ENCODE data around the gene HIF3A.

DNA sequence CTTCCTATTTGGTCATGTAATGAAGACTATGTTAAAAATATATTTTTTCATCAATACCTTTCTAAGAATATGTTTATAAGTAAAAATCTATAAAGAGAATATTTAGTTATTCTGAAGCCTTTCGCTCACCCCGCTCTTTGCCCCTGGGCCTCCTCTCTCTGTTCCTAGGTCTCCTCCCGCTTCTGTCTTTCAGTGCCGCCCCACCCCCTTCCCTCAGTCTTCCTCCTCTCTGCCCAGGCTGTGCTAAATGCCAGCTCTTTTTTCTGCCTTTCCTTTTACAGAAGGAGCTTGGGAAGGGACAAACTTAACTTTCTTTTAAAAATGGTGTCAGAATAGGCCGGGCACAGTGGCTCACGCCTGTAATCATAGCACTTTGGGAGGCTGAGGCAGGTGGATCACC lies 22.8 kb downstream of the HIF3A start:
- TF ChIP-seq, protein P1, sequence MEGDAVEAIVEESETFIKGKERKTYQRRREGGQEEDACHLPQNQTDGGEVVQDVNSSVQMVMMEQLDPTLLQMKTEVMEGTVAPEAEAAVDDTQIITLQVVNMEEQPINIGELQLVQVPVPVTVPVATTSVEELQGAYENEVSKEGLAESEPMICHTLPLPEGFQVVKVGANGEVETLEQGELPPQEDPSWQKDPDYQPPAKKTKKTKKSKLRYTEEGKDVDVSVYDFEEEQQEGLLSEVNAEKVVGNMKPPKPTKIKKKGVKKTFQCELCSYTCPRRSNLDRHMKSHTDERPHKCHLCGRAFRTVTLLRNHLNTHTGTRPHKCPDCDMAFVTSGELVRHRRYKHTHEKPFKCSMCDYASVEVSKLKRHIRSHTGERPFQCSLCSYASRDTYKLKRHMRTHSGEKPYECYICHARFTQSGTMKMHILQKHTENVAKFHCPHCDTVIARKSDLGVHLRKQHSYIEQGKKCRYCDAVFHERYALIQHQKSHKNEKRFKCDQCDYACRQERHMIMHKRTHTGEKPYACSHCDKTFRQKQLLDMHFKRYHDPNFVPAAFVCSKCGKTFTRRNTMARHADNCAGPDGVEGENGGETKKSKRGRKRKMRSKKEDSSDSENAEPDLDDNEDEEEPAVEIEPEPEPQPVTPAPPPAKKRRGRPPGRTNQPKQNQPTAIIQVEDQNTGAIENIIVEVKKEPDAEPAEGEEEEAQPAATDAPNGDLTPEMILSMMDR (conservative IDR thresholded peaks at IDR 0.05 in 1 of 2, IDR thresholded peaks at IDR 0.05 in 1 of 2; ENCODE audit: low read depth in 1 of 2, low read length in 2 of 2), result no peak
- TF ChIP-seq EZH2 (IDR thresholded peaks at IDR 0.05; ENCODE audit: low read length, missing control alignments), result no peak

Data from fibroblast of lung (primary cell).